Measurements from ENCODE around the gene AGPAT3.
A peak's percentile ranks its signal among the peaks of the same experiment; 100 is the strongest.

Gene AGPAT3

GRCh38 chr21:43958364-43959158, 93.5 kb downstream of the AGPAT3 start:
- DNase-seq, result peak; percentile 40

GRCh38 chr21:43959231-43960116, 94.5 kb downstream of the AGPAT3 start:
- peak; percentile 34 for DNase-seq

- no peak for DNase-seq
These were observed 96.4 kb downstream of the AGPAT3 start for GRCh38 chr21:43961382-43961909.

- no peak for DNase-seq
These were observed 101.0 kb downstream of the AGPAT3 start for GRCh38 chr21:43965911-43966585.

- no peak for DNase-seq
These were observed 102.0 kb downstream of the AGPAT3 start for GRCh38 chr21:43966946-43967512.

- DNase-seq, result no peak
These were observed 103.0 kb downstream of the AGPAT3 start for GRCh38 chr21:43967981-43968380.

- no peak for DNase-seq
These were observed 103.5 kb downstream of the AGPAT3 start for GRCh38 chr21:43968410-43969114.

- no peak for DNase-seq
These were observed 104.1 kb downstream of the AGPAT3 start for GRCh38 chr21:43969115-43969444.

- DNase-seq, result no peak
These were observed 105.5 kb downstream of the AGPAT3 start for GRCh38 chr21:43970551-43970950.

- DNase-seq, result no peak
These were observed 106.4 kb downstream of the AGPAT3 start for GRCh38 chr21:43971201-43971991.

GRCh38 chr21:43971992-43972255, 106.9 kb downstream of the AGPAT3 start:
- DNase-seq, result no peak

GRCh38 chr21:43972850-43973633, 108.0 kb downstream of the AGPAT3 start:
- DNase-seq, result no peak

- DNase-seq, result no peak
These were observed 108.6 kb downstream of the AGPAT3 start for GRCh38 chr21:43973634-43973955.

- DNase-seq, result no peak
These were observed 109.9 kb downstream of the AGPAT3 start for GRCh38 chr21:43974791-43975468.

- DNase-seq, result peak; percentile 82
These were observed 110.6 kb downstream of the AGPAT3 start for GRCh38 chr21:43975469-43976098.

- no peak for DNase-seq
These were observed 111.6 kb downstream of the AGPAT3 start for GRCh38 chr21:43976661-43977060.

GRCh38 chr21:43978060-43978459, 113.0 kb downstream of the AGPAT3 start:
- no peak for DNase-seq

- DNase-seq, result no peak
These were observed 114.6 kb downstream of the AGPAT3 start for GRCh38 chr21:43979654-43980053.

- no peak for DNase-seq
These were observed 116.3 kb downstream of the AGPAT3 start for GRCh38 chr21:43981151-43981870.

Data from CD4-positive, alpha-beta T cell treated with Interleukin-21 for 1 hour (primary cell).